T-helper 2 cell treated with Interferon-gamma antibody and Interleukin-4, amounts not matched to agents 5 μg/mL and 100 μg/mL, for 36 hours (primary cell): Measurements from ENCODE around the gene CCDC175.

ENCODE experiments used
- DNase-seq: peaks from one replicate; pipeline ENCODE4 v3.0.0; 2021; ENCODE audit warnings: low spot score
- H3K27ac Mint-ChIP-seq: one replicate; pipeline ENCODE4 v1.8.0; 2021; ENCODE audit warnings: mild to moderate bottlenecking, mixed read lengths
- H3K27me3 Mint-ChIP-seq: one replicate; pipeline ENCODE4 v1.8.0; 2021; ENCODE audit warnings: low read depth, mixed read lengths
- H3K36me3 Mint-ChIP-seq: one replicate; pipeline ENCODE4 v1.8.0; 2021; ENCODE audit warnings: low read depth, mixed read lengths
- H3K4me1 Mint-ChIP-seq: one replicate; pipeline ENCODE4 v1.8.0; 2021; ENCODE audit warnings: low read depth, mixed read lengths
- H3K4me3 Mint-ChIP-seq: one replicate; pipeline ENCODE4 v1.8.0; 2022; ENCODE audit warnings: mild to moderate bottlenecking, moderate library complexity, mixed read lengths
- H3K9me3 Mint-ChIP-seq: one replicate; pipeline ENCODE4 v1.8.0; 2021; ENCODE audit warnings: mixed read lengths

The CCDC175 gene

DNA sequence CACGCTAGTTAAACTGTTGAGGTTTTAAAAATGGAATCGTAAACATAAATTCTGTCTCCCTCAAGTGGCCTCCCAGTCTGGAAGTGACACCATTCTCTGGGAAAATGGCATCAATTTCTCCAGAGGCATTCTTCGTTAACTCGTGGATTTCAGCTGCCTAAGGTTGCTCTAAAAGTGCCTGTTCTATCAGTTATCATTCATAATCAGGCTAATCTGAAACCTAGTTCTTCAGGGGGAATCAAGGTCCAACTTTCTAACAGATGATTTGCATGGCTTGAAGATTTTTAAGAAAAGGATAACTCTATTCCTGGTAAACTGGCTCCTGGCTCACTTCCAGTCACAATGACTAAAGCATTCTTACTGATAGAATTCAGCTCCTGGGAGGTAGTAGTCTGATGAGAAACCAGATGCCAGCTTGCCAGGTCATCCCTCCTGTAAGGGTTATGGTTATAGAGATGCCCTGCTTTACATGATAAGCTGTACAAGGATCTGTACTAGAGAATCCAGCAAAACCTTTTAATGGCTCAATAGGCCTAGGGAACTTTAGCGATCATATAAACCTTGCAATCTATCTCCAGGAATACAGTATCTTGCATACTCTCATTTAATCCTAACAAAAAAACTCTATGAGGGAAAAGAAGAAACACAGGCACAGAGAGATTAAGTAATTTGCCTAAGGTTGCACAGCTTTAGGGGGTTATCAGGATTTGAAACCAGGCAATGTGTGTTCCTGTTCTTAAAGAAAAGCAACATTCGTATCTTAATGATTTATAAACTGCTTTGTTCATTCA lies 93.9 kb downstream of the CCDC175 start:
- Mint-ChIP-seq H3K36me3 (peaks cover 10% of the 10 kb centered on the region), H3K27me3 (no peaks in the 10 kb centered on the region), H3K9me3 (no peaks in the 10 kb centered on the region), H3K27ac (peak overlapping the region; percentile 61), H3K4me3 (peak overlapping the region; percentile 95), H3K4me1 (peaks cover 40% of the 10 kb centered on the region)
- DNase-seq, result no peak

DNA sequence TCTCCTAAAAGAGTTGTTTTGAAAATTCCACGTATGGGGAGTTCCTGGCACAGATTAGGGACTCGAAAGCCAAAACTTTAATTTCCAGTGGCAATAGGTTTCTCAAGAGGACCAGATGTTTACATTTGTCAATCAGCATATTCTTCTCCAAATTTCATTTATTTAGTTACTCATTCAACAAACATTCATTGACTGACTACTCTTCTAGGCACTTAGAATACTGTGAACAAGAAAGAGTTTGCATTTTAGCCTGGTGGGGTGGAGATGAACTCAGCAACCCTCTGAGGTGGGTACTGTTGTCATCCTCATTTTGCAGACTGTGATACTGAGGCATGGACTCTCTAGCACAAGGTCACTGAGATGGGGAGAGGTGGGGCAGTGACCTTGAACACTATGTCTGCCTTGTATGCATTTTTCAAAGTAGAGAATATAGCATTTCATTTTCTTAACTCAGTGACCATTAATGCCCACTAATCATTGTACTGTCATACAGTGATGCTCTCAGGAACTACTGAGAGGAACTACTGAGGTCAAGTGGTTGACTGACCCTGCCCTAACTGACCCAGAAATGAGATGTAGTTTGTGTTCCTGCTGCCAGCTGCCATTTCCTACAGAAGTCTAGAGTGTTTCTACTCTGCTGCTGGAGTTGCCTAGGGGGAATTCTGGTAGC lies 94.6 kb downstream of the CCDC175 start:
- H3K4me1 Mint-ChIP-seq, result peaks cover 40% of the 10 kb centered on the region
- H3K36me3 Mint-ChIP-seq, result peaks cover 10% of the 10 kb centered on the region
- H3K27me3 Mint-ChIP-seq, result no peaks in the 10 kb centered on the region
- no peak for DNase-seq
- H3K27ac Mint-ChIP-seq, result peak overlapping the region; percentile 45
- no peaks in the 10 kb centered on the region for H3K9me3 Mint-ChIP-seq
- H3K4me3 Mint-ChIP-seq, result peak overlapping the region; percentile 95

DNA sequence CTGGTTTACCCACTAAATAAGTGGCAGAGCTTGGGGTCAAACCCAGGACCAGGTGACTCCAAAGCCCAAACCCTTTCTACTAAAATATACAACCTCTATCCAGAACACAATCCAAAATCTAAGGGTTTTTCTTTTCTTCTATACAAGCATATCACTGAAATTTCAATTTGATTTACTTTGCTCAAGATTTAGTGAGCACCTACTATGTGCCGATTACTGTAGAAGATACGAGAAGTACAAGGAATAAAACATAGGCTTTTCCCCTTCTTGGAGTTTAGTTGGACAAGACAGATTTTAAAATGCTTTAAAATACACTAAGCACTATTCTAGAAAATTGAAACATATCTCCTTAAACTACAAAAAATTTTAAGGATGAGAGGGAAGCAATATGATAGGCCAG lies 95.2 kb downstream of the CCDC175 start:
- peak overlapping the region; percentile 6 for H3K27ac Mint-ChIP-seq
- no peaks in the 10 kb centered on the region for H3K9me3 Mint-ChIP-seq
- peaks cover 39% of the 10 kb centered on the region for H3K4me1 Mint-ChIP-seq
- H3K36me3 Mint-ChIP-seq, result peaks cover 10% of the 10 kb centered on the region
- H3K4me3 Mint-ChIP-seq, result peak overlapping the region; percentile 47
- H3K27me3 Mint-ChIP-seq, result no peaks in the 10 kb centered on the region
- no peak for DNase-seq

DNA sequence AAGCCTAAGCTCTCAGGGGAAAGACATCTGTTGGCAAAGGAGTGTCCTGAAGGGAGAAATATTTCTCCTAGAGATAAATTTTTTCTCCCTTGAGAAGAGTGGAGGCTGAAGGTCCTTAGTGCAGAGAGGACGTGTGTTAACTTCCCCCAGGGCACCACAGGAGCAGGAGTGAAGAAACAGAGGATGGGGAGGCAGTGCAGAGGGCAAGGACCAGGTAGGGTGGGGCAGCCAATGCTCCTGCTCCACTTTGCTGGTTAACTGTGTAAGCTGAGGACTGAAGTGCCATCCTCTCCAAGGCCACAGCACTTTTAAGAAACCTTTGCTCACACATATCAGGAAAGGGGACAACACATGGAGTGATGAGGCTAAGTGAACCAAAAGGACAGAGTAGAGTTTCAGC lies 96.4 kb downstream of the CCDC175 start:
- Mint-ChIP-seq H3K27ac (no peak overlapping the region), H3K4me3 (peak overlapping the region; percentile 52), H3K27me3 (no peaks in the 10 kb centered on the region), H3K4me1 (peaks cover 32% of the 10 kb centered on the region), H3K36me3 (peaks cover 12% of the 10 kb centered on the region), H3K9me3 (no peaks in the 10 kb centered on the region)
- no peak for DNase-seq

DNA sequence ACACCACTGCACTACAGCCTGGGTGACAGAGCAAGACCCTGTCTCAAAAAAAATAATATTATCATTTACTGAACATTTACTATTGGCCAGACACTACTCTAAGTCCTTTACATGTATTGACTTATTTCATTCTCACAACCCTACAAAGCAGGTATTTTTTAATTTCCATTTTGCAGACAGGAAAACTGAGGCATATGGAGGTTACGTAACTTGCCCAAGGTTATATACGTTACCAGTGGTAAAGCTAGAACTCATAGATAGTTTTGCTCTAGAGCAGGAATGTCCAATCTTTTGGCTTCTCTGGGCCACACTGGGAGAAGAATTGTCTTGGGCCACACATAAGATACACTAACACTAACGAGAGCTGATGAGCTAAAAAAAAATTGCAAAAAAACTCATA lies 98.1 kb downstream of the CCDC175 start:
- H3K4me3 Mint-ChIP-seq, result no peak overlapping the region
- peaks cover 31% of the 10 kb centered on the region for H3K4me1 Mint-ChIP-seq
- no peaks in the 10 kb centered on the region for H3K9me3 Mint-ChIP-seq
- no peak for DNase-seq
- no peak overlapping the region for H3K27ac Mint-ChIP-seq
- H3K36me3 Mint-ChIP-seq, result peaks cover 17% of the 10 kb centered on the region
- no peaks in the 10 kb centered on the region for H3K27me3 Mint-ChIP-seq

DNA sequence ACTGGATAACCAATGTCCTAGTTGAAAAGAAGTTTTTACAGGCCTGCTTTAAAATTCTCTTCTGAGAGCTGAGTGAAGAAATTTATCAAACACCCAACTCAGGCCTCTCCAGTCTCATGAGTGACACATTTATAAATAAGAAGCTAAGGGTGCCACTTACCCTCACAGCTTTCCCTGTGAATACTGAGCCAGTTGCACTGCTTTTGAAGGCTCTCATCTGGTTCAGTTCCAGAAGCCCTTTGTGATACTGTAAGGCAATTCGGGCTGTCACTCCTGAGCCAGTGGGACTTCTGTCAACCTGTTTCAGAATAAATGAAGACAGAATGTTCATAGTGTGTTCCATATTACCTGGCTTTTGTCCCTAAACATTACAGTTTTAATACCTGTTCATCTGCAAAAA lies 100.9 kb downstream of the CCDC175 start:
- DNase-seq, result no peak
- Mint-ChIP-seq H3K36me3 (peaks cover 20% of the 10 kb centered on the region), H3K27me3 (no peaks in the 10 kb centered on the region), H3K27ac (no peak overlapping the region), H3K9me3 (no peaks in the 10 kb centered on the region), H3K4me3 (no peak overlapping the region), H3K4me1 (peaks cover 8% of the 10 kb centered on the region)

DNA sequence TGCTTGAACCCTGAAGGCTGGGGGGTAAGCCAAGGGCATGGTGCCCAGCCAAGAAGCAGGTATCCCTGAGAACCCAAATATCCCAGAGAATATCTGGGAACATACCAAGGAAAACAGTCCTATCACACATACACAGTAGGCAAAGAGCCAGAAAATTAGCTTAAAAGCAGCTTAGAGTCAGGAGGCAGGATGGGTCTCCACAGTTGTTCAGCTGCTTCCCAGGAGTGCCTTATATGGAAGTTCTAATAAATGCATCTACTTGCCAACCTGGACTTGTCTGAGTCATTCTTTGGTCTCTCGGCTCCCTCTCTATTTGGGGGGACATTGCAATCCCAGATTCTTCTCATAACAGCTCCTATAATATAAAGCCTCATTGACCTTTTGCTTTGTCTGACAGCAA lies 102.4 kb downstream of the CCDC175 start:
- H3K4me3 Mint-ChIP-seq, result no peak overlapping the region
- H3K36me3 Mint-ChIP-seq, result peaks cover 18% of the 10 kb centered on the region
- H3K27me3 Mint-ChIP-seq, result no peaks in the 10 kb centered on the region
- no peak overlapping the region for H3K27ac Mint-ChIP-seq
- H3K9me3 Mint-ChIP-seq, result no peaks in the 10 kb centered on the region
- H3K4me1 Mint-ChIP-seq, result no peaks in the 10 kb centered on the region
- DNase-seq, result no peak

DNA sequence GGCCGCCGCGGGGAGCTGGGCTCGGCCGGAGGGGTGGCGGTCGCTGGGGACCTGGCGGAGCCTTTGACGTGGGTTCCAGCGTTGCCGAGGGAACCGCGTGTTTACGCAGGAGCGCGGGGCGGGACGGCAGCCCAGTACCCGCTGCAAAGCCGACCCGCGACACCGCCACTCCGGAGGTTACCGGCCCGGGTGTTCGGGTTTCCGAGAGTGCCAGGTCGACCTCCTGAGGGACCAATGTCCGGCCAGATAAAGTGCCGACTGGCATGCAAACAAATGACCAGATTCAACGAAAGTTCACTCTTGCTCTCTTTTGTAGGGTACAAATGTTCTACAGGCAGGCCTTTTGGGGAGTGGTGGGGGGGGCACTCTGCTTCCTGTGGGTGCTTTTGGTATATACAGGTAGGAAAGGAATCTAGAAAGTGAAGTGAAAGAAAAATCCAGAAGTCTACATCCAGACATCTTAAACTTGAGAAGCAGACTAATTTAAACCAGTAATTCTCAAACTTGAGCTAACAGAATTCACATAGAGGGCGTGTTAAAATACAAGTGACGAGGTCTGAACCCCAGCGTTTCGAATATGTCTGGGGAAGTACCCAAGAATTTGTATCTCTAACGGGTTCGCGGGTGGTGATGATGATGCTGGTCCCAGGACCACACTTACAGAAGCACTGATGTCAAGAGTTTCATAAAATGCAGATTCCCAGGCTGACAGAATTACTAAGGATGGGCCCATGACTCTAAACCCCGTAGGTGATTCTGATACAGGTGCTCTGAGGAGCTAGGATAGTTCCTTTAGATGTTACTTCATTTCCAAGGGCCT lies 111.1 kb downstream of the CCDC175 start, which contains the start of gene GPR135:
Gene GPR135 (minus strand): TSS at position 65 of the 820 bp plus-strand sequence. CDS start 154 bp downstream, outside the sequence.
- Mint-ChIP-seq H3K4me3 (peak within 1 kb of the TSS; percentile 85), H3K27me3 (peaks cover 8% of the 10 kb centered on the region), H3K27ac (peak within 1 kb of the TSS; percentile 60), H3K36me3 (peaks cover 2% of the 10 kb centered on the region), H3K9me3 (no peaks in the 10 kb centered on the region), H3K4me1 (peaks cover 6% of the 10 kb centered on the region)
- DNase-seq, result no peak

DNA sequence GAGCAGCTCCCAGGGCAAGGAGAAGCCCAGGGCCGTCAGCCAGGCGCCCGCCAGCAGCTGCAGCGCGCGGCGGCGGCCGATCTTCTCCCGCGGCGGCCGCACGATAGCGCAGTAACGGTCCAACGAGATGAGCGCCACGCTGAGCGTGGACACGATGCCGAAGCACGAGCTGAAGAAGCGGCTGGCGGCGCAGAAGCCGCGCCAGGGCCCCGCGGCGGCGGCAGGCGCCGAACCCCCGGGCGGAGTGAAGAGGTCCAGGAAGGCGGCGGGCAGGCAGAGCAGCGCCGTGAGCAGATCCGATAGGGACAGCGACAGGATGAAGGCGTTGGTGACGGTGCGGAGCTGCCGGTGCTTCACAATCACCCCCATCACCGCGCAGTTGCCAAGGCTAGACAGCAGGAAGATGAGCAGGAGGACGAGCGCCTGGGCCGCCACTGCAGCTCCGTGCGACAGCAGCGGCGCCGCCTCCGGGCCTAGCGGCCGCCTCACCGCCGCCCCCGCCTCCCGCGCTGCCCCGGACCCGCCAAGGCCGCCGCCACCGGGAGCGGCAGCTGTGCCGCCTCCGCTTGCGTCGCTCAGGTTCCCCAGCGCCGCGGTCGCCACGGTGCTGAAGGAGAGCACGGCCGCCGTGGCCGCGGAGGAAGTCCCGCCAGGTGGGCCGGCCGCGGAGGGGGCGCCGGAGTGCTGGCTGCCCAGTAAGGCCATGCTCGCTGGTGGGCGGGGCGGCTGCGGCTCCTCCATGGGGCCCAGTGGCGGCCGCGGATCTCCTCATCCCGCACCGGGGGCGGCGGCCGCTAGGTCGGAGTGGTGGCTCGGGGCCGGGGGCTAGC lies 111.9 kb downstream of the CCDC175 start:
- Mint-ChIP-seq H3K27ac (no peak overlapping the region), H3K27me3 (peaks cover 10% of the 10 kb centered on the region), H3K4me3 (peak overlapping the region; percentile 85), H3K36me3 (peaks cover 2% of the 10 kb centered on the region), H3K9me3 (no peaks in the 10 kb centered on the region), H3K4me1 (peaks cover 6% of the 10 kb centered on the region)
- peak; percentile 59 for DNase-seq

DNA sequence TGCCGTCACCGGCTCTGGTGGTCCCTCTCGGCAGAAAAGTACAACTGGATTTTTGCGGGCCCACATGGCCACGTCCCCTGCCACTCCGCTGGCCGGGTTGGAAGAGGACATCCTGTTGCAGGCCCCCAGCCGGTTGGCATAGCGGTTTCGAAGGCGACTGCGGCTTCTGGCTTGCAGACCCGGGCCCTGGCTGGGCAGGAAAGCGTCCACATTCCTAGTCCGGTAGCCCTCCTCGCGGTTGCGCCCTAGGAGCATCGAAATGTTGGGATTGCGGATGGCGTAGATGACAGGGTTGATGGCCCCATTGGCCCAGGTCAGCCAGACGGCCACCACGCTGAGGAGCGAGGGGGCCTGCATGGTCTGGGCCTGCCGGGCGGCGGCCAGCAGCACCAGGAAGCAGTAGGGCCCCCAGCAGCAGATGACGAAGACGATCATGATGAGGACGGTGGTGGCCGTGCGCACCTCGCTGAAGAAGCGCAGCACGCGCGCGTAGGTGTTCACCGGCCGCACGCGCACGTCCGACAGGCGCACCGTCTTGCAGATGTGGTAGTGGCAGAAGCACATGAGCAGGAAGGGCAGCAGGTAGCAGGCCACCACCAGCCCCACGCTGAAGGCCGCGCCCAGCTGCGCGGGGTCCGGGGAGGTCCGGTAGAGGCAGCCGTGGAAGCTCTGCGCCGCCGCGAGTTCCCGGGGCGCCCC lies 112.7 kb downstream of the CCDC175 start:
- Mint-ChIP-seq H3K4me3 (peak overlapping the region; percentile 85), H3K27ac (peak overlapping the region; percentile 60), H3K9me3 (no peaks in the 10 kb centered on the region), H3K27me3 (peaks cover 10% of the 10 kb centered on the region), H3K36me3 (peaks cover 2% of the 10 kb centered on the region), H3K4me1 (peaks cover 6% of the 10 kb centered on the region)
- peak; percentile 26 for DNase-seq

DNA sequence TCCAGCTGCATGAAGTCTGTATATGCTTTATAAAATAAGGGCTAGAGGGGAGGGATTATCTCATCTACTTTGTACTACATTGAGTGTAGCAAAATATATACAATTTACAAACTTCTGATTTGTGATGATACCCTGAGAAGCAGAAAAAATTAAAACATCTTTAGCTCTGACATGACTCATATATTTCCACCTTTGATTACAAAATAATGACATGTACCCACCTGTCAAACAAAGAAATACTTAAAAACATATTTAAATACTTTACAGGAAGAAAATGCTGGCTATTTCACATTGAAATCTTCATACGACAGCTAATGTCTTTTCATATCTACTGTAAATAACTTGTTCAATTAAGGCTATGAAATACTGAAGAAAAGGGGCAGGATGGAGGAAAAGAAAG lies 114.7 kb downstream of the CCDC175 start:
- peaks cover 10% of the 10 kb centered on the region for H3K27me3 Mint-ChIP-seq
- H3K27ac Mint-ChIP-seq, result no peak overlapping the region
- peaks cover 6% of the 10 kb centered on the region for H3K4me1 Mint-ChIP-seq
- H3K4me3 Mint-ChIP-seq, result no peak overlapping the region
- H3K9me3 Mint-ChIP-seq, result no peaks in the 10 kb centered on the region
- no peak for DNase-seq
- peaks cover 7% of the 10 kb centered on the region for H3K36me3 Mint-ChIP-seq

DNA sequence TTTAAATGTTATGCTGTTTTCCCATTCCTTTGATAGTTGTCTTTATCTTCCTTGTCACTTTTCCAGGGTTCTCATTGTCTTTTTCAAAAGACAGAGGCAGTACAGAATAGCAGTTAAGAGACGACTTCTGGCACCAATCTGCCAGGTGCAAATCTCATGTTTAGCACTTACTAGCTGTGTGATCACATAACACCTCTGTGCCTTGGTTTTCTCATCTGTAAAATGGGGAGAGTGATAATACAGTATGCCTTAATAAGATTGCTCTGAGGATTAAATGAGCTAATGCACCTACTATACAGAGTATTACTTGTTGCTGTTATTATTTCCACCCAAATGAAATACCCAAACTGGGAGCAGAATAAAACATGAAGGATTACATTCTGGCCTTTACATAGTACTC lies 116.2 kb downstream of the CCDC175 start:
- Mint-ChIP-seq H3K27me3 (peaks cover 5% of the 10 kb centered on the region), H3K36me3 (peaks cover 10% of the 10 kb centered on the region), H3K4me3 (no peak overlapping the region), H3K27ac (no peak overlapping the region), H3K9me3 (no peaks in the 10 kb centered on the region), H3K4me1 (peaks cover 4% of the 10 kb centered on the region)
- DNase-seq, result no peak

DNA sequence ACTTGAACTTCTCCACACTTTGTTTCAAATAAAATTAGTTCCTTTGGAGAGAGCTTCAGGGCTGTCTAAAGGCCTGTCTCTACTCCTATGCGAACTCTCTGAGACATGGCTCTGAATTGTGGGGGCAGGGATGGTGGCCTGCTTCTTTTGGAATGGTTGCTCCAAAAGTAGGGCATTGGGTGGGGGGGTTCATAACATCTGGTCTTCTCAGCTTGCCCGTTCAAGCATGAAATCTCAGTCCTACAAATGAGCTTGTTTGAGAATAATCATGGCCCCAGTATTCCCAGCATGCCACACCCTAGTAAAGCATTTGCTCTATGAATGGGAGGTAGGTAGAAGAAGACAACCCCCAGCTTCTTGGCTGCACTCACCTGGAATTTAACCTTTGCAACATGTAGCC lies 118.1 kb downstream of the CCDC175 start:
- no peak overlapping the region for H3K27ac Mint-ChIP-seq
- H3K4me3 Mint-ChIP-seq, result no peak overlapping the region
- no peaks in the 10 kb centered on the region for H3K9me3 Mint-ChIP-seq
- DNase-seq, result no peak
- peaks cover 2% of the 10 kb centered on the region for H3K27me3 Mint-ChIP-seq
- H3K36me3 Mint-ChIP-seq, result peaks cover 10% of the 10 kb centered on the region
- H3K4me1 Mint-ChIP-seq, result no peaks in the 10 kb centered on the region
